GM13976 (cell line): Measurements from ENCODE around the gene CDKN2B-AS1.

Source experiments
- DNase-seq: peaks from one replicate; pipeline ENCODE4 v3.0.0; 2012; ENCODE audit warnings: low spot score
- CTCF ChIP-seq: IDR thresholded peaks from 2 replicates; pipeline ENCODE4 v1.5.1; 2012; ENCODE audit warnings: borderline replicate concordance, mild to moderate bottlenecking; ENCODE audit not compliant: insufficient read depth; ENCODE audit errors: extremely low read depth, missing control alignments, control extremely low read depth
- in situ Hi-C: fragments of 300-500 bp; cut with MboI; formaldehyde crosslinking; loops from one replicate; pipeline ENCODE4 v1.12.0; 2022; ENCODE audit warnings: low sequenced_read_pairs, mixed read lengths, inconsistent platforms; ENCODE audit not compliant: unreplicated experiment

Gene CDKN2B-AS1

GRCh38 chr9:21991072-21991959 is 3.3 kb upstream of the CDKN2B-AS1 start:
- DNase-seq: no peak
- in situ Hi-C loops: no loop called here
- TF ChIP-seq CTCF: no peak

GRCh38 chr9:21993007-21993406 is 1.6 kb upstream of the CDKN2B-AS1 start:
- DNase-seq: no peak
- in situ Hi-C loops: no loop called here
- no peak for TF ChIP-seq CTCF

- in situ Hi-C loops: no loop called here
- peak; percentile 46 for TF ChIP-seq CTCF
- peak; percentile 68 for DNase-seq
These were observed 567 bp upstream of the CDKN2B-AS1 start, which contains the start of gene CDKN2A for GRCh38 chr9:21993893-21994555. Gene CDKN2A (minus strand): TSS chr9:21994392.

DNA sequence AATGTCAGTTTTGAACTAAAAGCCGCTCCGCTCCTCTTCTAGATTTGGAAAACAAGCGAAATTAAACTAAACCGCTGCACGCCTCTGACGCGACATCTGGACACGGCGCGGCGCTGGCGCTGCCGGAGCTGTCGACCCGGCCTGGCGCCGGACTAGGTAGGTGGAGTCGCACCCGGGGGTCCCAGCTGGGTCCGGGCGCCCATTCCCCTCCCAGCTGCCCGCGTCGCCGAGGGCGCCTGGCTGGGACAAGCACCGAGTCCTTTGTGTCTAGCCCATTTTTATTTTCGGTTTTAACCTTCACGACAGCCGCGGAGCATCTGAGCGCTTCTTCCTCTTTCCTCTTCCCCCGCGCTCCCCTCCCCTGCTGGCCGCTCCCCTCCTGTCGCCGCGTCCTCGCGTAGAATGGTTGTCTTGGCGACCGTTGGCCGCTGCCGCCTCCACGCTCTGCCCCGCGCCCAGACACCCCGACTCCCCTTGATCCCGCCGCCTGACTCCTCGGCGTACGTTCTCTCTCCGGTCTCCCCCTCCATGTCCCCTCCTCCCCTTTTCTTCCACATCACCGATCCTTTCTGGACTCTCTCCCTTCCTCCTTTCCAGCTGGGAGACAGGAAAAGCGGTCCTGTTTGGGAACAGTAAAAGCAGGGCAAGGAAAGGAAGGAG is 545 bp downstream of the CDKN2B-AS1 start:
- no peak for TF ChIP-seq CTCF
- in situ Hi-C loops: no loop called here
- DNase-seq: peak; percentile 90

DNA sequence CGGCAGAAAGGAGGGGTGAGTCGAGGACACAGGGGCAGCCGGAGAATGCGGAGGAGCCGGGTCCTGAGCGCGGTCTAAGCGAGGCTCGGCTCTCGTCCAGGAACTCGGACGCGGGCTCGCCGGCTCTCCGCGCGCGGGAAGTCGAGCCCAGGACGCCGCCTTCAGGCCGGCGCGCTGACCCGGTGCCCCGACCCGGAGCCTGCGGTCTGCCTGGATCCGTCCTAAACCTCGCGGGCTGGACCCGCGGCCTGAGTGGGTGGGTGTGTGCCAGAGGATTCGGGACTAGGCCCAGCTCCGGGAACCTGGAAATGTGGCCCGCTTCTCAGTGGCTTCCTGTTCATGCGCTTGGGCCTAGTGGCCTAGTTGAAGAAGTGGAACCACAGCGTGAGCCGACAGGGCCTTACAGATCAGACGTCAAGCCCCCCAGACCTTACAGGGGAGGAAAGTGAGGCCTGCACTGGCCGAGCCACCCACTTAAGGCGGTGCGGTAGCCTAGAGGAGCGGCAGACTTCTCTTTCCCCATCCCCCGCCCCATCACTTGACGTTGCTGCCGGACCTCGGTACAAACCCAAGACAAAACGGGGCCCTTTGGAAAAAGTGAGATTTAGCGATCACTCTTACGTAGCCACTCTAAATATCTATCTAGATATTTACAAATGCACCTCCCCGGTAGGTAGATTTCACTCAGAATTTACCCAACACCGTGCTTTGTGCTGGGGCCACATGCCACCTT is 1.2 kb downstream of the CDKN2B-AS1 start:
- in situ Hi-C loops: no loop called here
- TF ChIP-seq CTCF: peak; percentile 8
- peak; percentile 52 for DNase-seq

DNA sequence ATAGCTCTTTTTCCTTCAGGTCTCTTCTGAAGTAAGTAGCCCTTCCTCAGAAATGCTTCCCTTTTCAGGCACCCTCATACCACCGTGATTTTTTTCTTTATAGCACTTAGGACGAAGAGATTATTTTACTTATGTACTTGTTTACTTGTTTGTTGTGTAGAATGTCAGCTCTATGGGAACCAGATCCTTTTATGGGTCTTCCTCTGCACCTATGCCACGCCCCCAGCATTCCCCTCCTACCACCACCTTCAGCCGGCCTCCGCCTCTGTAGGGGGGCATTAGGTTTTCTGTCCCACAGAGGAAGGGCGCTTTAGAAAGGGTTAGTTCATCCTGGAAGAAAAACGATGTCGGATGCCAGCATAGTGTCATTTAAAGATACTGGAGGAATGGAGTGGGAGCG is 1.8 kb downstream of the CDKN2B-AS1 start:
- TF ChIP-seq CTCF: no peak
- in situ Hi-C loops: no loop called here
- no peak for DNase-seq
